HL-60 (cell line): ENCODE results near the gene SMURF2.

Source experiments
- CTCF ChIP-seq: IDR thresholded peaks from one replicate; pipeline ENCODE4 v1.5.1; 2011; ENCODE audit warnings: low read length, control low read depth, inconsistent platforms; ENCODE audit not compliant: insufficient read depth
- GABPA ChIP-seq: IDR thresholded peaks from 2 replicates; pipeline ENCODE4 v1.6.1; 2012; ENCODE audit warnings: low read depth
- POLR2AphosphoS5 ChIP-seq: IDR thresholded peaks from 2 replicates; pipeline ENCODE4 v1.6.1; 2012; ENCODE audit warnings: low read depth
- REST ChIP-seq: IDR thresholded peaks from 2 replicates; pipeline ENCODE4 v1.6.1; 2012; ENCODE audit warnings: low read depth; ENCODE audit not compliant: insufficient replicate concordance
- SPI1 ChIP-seq: IDR thresholded peaks from 2 replicates; pipeline ENCODE4 v1.6.1; 2012; ENCODE audit warnings: low read depth, mild to moderate bottlenecking, borderline replicate concordance

- TF ChIP-seq CTCF = no peak
- no peak for TF ChIP-seq POLR2AphosphoS5
- TF ChIP-seq REST = no peak
- no peak for TF ChIP-seq GABPA
- no peak for TF ChIP-seq SPI1
Observed at GRCh38 chr17:64565563-64565962, 96.5 kb downstream of the SMURF2 start.
